Measurements from ENCODE around the gene TERF2IP.

Gene TERF2IP

DNA sequence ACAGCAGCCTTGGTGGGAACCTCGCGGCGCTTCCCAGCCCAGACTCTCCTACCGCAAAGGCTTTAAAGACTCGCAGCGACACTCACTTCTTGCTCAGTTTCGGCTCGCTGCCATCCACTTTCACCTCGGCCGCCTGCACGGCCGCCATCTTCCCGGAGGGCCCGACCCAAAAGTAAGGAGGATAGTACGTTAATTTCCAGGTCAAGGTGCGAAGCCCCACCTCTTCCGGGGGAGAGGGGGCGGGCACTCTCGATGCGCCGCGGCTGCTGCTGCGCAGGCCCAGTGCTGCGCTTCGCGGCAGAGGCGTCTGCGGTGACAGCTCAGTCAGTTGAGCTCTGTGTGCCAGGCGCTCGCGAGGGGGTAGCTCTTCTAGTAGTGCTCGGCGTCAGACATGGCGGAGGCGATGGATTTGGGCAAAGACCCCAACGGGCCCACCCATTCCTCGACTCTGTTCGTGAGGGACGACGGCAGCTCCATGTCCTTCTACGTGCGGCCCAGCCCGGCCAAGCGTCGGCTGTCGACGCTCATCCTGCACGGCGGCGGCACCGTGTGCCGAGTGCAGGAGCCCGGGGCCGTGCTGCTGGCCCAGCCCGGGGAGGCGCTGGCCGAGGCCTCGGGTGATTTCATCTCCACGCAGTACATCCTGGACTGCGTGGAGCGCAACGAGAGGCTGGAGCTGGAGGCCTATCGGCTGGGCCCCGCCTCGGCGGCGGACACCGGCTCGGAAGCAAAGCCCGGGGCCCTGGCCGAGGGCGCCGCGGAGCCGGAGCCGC lies at the start of gene TERF2IP, which contains the start of gene KARS1:
TERF2IP (plus strand) TSS at position 282 of the 773 bp plus-strand sequence; CDS start at position 392, 110 bp downstream.
KARS1 (minus strand) TSS at position 174 of the 773 bp plus-strand sequence; CDS start at position 148, 26 bp downstream.
- peak within 1 kb of the TSS; percentile 89 for H3K27ac ChIP-seq
- DNase-seq (ENCODE audit: low read depth, low spot score): peak; percentile 74

DNA sequence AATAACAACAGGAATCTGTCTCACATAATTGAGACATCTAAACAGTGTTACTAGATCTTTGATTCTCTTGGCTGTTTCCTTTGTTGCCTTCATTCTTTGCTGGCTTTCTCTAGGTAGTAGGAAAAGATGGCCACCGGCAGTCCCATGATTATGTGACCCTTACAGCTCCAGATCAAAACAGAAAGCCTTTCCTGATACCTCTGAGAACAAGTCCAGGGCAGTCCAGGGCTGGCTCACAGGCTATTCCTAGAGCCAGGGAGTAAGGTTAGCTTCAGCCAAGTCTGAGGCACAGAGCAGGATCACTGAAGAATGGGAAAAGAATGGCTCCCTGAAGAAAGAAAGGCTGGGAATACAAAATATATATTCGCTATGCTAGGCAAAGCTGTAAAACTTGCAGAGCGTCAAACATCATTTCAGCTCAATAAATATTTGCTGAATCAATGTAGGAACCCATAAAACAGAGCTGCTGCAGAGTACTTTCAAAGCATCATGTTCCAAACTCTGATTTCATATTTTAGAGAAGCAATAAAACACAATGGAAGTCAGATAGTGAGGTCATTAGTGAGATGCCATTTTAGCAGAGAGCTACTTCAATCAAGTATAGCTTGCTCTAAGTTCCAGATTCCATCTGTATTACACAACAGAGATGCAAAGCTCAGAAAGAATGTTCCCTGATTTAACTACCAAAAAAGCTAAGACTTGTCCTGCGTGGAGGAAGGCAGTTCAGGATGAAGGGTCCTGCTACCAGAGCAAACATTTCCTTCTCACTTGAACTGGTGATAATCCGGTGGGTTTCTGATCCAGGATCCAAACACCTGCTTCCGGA lies 47.9 kb upstream of the TERF2IP start:
- H3K27ac ChIP-seq: no peak overlapping the region
- DNase-seq (ENCODE audit: low read depth, low spot score): no peak

DNA sequence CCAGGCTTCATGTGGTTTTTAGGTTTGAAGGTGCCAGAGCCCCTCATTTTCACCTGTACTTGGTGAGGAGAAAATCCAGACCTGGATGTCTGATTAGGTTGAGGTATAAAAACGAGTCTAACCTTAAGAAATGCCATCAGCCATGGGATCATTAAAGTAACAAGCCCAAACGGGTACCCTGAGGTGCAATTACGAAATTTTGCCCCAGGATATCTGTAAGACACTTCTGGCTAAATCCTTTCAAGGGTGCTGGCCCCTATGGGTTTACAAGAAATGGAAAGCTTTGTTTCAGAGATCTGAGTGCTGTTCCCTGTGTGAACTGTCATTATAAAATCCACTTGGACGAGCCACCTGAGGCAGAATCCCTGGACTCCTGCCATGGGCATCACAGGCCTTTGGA lies 44.3 kb upstream of the TERF2IP start:
- DNase-seq (ENCODE audit: low read depth, low spot score): no peak
- no peak overlapping the region for H3K27ac ChIP-seq

DNA sequence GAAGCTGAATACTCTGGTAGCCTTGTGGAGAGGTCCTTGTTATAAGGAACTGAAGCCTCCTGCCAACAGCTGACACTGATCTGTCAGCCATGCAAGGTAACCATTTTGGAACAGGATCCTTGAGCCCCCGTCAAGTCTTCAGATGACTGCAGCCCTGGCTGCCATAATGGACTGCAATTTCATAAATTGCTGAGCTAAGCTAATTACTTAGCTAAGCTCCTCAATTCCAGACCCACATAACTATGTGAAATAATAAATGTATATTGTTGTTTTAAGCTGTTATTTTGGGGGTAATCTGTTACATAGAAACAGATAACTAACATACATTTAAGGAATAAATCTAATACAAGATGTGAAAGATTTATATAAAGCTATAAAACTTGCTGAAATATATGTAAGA lies 41.1 kb upstream of the TERF2IP start:
- DNase-seq (ENCODE audit: low read depth, low spot score): no peak
- H3K27ac ChIP-seq: no peak overlapping the region

DNA sequence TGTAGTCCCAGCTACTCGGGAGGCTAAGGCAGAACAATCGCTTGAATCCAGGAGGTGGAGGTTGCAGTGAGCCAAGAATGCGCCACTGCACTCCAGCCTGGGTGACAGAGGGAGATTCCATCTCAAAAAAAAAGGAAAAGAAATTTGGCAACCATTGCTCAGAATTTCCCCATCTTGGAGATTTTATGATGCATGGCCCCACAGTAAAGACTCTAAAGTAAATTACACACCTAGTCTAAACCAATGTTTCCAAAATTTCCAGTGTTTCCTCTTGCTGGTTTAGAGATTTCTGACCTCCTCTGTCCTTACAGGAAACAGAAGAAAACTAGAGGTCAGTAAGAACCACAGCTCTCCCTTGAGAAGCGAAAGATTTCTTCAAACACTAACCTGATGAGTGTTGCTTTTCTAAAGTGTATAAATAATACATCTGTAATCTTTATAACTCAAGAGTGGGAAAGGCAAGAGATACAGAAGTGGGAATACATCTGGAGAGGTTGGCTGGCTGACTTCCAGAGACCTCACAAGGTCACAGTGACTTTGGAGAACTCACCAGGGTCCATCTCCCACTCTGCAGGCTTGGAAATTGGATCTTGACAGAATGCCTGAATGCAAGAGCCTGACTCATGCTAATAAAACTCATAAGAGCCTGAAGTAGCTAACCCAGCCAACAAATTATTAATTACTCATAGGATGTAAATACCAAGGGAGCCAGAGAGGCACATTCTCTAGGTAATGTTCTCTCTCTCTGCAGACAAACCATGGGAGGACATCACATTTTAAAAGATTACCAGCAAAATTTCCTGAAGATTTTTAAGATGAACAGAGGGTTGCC lies 33.3 kb upstream of the TERF2IP start:
- H3K27ac ChIP-seq: no peak overlapping the region
- no peak for DNase-seq (ENCODE audit: low read depth, low spot score)

DNA sequence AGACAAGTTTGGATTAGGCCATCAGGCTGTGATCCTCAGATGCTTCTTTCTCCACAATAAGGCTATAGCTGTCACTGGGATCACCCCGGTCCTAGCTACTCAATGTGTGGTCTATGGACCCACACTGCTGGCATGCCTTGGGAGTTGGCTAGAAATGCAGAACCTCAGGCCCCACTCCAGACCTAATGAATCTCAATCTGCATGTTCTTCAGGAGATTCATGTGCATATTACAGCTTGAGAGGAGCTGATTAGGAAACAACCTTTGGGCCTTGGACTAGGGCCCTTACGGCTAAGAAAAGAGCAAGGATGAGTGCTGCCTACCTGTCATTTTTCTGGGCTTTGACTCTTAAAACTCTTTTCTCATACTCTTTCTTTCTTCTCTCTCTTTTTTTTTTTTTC lies 32.0 kb upstream of the TERF2IP start:
- H3K27ac ChIP-seq: no peak overlapping the region
- DNase-seq (ENCODE audit: low read depth, low spot score): no peak

DNA sequence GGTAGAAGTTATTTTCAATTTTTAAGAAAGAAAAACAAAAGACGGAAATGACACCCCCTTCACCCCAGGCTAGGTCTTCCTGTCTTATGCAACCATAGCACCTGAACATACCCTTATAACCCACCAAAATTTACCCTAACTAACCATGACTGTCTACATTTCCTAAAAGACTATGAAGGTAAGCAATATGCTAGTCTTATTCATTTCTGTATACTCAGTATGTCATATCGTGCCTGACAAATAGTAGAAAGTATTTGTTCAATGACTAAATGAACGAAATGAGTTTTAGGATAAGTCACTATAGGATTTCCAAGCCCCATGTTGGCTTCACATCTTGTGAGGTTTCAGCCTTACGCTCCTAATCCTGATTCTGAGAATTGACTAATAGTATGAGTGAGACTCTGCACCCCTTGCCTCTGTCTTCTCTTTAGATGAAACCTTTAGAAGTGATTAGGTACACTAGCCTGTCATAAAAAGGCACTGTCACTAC lies 31.0 kb upstream of the TERF2IP start:
- no peak overlapping the region for H3K27ac ChIP-seq
- DNase-seq (ENCODE audit: low read depth, low spot score): no peak

- no peak for DNase-seq (ENCODE audit: low read depth, low spot score)
- no peak overlapping the region for H3K27ac ChIP-seq
These were observed 30.5 kb upstream of the TERF2IP start for GRCh38 chr16:75617121-75617520.

DNA sequence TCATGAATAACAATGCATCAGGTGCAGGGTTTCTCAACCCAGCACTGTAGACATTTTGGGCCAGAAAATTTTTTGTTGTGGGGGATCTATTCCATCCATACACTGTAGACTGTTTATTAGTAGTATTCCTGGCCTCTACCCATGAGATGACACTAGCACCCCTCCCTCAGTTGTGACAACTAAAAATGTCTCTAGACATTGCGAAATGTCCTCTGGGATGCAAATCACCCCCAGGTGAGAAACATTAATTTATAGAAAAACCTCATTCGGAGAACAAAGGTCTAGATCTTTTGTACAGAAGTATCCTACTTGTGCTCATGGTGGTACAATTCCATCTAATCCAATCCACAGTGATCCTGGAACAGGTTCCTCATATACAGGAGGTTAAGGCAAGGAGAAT lies 28.8 kb upstream of the TERF2IP start:
- H3K27ac ChIP-seq: no peak overlapping the region
- DNase-seq (ENCODE audit: low read depth, low spot score): no peak

GRCh38 chr16:75620326-75621169 lies 27.0 kb upstream of the TERF2IP start:
- no peak overlapping the region for H3K27ac ChIP-seq
- DNase-seq (ENCODE audit: low read depth, low spot score): no peak

GRCh38 chr16:75621170-75621477 lies 26.4 kb upstream of the TERF2IP start:
- H3K27ac ChIP-seq: no peak overlapping the region
- no peak for DNase-seq (ENCODE audit: low read depth, low spot score)

- DNase-seq (ENCODE audit: low read depth, low spot score): peak; percentile 92
- peak within 1 kb of the TSS; percentile 83 for H3K27ac ChIP-seq
These were observed 24.6 kb upstream of the TERF2IP start, which contains the start of gene ADAT1 for GRCh38 chr16:75622761-75623605. ADAT1 (minus strand) TSS chr16:75623281; CDS start chr16:75620799, 2,482 bp downstream.

DNA sequence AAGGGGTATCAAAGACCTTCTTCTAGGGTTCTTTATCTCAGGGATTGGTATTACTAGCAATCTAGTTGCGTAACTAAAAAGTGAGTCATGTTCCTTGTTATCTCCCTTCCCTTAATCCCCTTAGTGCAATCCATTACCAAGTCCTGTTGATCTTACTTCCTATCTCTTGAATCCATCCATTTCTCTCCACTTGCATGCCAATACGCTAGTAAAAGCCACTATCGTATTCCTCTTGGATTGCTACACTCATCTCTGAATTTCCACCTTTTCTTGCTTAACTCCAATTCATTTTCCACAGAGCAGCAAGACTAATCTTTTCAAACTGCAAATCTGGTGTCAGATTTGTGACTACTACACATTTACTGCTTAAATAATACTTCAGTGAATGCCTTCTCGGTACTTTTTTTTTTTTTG lies 22.6 kb upstream of the TERF2IP start:
- DNase-seq (ENCODE audit: low read depth, low spot score): no peak
- no peak overlapping the region for H3K27ac ChIP-seq

- no peak for DNase-seq (ENCODE audit: low read depth, low spot score)
These were observed 20.8 kb upstream of the TERF2IP start for GRCh38 chr16:75626806-75627205.

GRCh38 chr16:75627851-75628250 lies 19.7 kb upstream of the TERF2IP start:
- H3K27ac ChIP-seq: no peak overlapping the region

More at GRCh38 chr16:75626806-75627205, 20.8 kb upstream of the TERF2IP start:
- no peak overlapping the region for H3K27ac ChIP-seq

DNA sequence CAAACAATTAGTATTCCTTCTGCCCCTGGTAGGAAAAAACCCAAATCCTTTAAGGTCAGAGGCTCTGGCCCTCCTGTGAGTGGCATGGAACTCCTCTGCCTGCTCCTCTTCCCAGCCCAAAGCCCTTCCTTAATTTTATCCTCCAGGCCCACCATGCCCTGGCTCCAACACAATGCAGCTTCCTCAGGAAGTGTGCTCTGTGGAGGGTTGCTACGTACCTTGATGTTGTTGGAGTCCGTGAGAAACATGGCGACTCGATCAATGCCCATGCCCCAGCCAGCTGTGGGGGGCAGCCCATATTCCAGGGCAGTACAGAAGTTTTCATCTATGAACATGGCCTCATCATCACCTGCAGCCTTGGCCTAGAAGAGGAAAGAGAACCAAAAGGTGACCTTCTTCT lies 19.2 kb upstream of the TERF2IP start:
- no peak overlapping the region for H3K27ac ChIP-seq
- no peak for DNase-seq (ENCODE audit: low read depth, low spot score)

More at GRCh38 chr16:75627851-75628250, 19.7 kb upstream of the TERF2IP start:
- DNase-seq (ENCODE audit: low read depth, low spot score): no peak

DNA sequence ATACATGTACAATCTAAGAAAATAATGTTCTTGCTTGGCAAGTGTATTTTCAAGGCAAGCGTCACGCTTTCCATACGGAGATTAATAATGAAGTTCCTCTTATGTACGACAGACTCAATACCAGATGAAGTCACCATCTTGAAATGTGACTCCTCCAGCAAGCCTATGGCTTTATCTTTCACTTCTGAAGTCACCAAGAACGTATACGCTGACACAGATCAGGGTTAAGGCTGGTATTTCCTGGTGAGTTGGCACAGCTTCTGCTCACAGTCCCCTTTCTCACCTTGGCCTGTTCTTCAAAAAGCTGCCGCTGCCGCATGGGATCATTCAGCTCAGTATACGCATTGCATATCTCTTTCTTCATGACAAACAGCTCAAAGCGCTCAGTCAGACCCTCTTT lies 18.4 kb upstream of the TERF2IP start:
- no peak for DNase-seq (ENCODE audit: low read depth, low spot score)
- H3K27ac ChIP-seq: no peak overlapping the region

- no peak for DNase-seq (ENCODE audit: low read depth, low spot score)
- no peak overlapping the region for H3K27ac ChIP-seq
These were observed 17.5 kb upstream of the TERF2IP start for GRCh38 chr16:75630052-75630451.

Measured in epithelial cell of prostate (primary cell).